Inflammatory macrophage (primary cell): ENCODE measurements around the gene TAF1D.
A peak's percentile ranks its signal among the peaks of the same experiment; 100 is the strongest.
"Not testable (repeated sequence)": the region's sequence is repeated elsewhere in the genome, so short reads cannot be mapped to it uniquely, and the experiment has no call there.

Experiments used
- DNase-seq, 2 donors: peaks; one replicate each; pipeline ENCODE4 v3.0.0-alpha.2; 2020 to 2022
- total RNA-seq, 18 experiments: gene quantifications; one replicate each; lab custom pipeline; 2026; ENCODE audit warnings: mixed read lengths in 6 of 18, inconsistent platforms in 2 of 18; lab: John Stamatoyannopoulos, UW

The TAF1D gene
- total RNA-seq: 23.9 to 89.9 (median 52.1) reads per million in 18 experiments

GRCh38 chr11:93741094-93741881, at the start of gene TAF1D, which contains the start of gene C11orf54:
TSS of gene TAF1D (minus strand) at chr11:93741495. CDS start at chr11:93739304, 2,191 bp downstream.
TSS of gene C11orf54 (plus strand) at chr11:93741672. CDS start at chr11:93747394, 5,722 bp downstream.
- peak; percentile 99 for DNase-seq

- DNase-seq: no peak
Measured at GRCh38 chr11:93784935-93785360, 43.7 kb upstream of the TAF1D start.

- DNase-seq: peak; percentile 93
Measured at GRCh38 chr11:93784145-93784934, 43.0 kb upstream of the TAF1D start, which contains the start of gene MED17. TSS of gene MED17 (plus strand) at chr11:93784282. CDS start at chr11:93784514, 232 bp downstream.

- no peak for DNase-seq
Measured at GRCh38 chr11:93783765-93784144, 42.5 kb upstream of the TAF1D start.

- DNase-seq: no peak
Measured at GRCh38 chr11:93783362-93783761, 42.1 kb upstream of the TAF1D start.

GRCh38 chr11:93775289-93775688, 34.0 kb upstream of the TAF1D start:
- DNase-seq: peak; percentile 7 to 14

GRCh38 chr11:93774560-93774959, 33.3 kb upstream of the TAF1D start:
- peak; percentile 32 to 37 for DNase-seq

- no peak for DNase-seq
Measured at GRCh38 chr11:93773601-93774200, 32.4 kb upstream of the TAF1D start.

- DNase-seq: no peak
Measured at GRCh38 chr11:93773045-93773477, 31.8 kb upstream of the TAF1D start.

- no peak for DNase-seq
Measured at GRCh38 chr11:93772123-93772522, 30.8 kb upstream of the TAF1D start.

- DNase-seq: no peak
Measured at GRCh38 chr11:93770160-93770559, 28.9 kb upstream of the TAF1D start.

- no peak for DNase-seq
Measured at GRCh38 chr11:93767018-93767417, 25.7 kb upstream of the TAF1D start.

- DNase-seq: no peak
Measured at GRCh38 chr11:93766504-93766903, 25.2 kb upstream of the TAF1D start.

- no peak for DNase-seq
Measured at GRCh38 chr11:93765551-93765950, 24.3 kb upstream of the TAF1D start.

GRCh38 chr11:93761910-93762309, 20.6 kb upstream of the TAF1D start:
- DNase-seq: no peak

GRCh38 chr11:93759123-93759522, 17.8 kb upstream of the TAF1D start:
- not testable (repeated sequence) for DNase-seq

- no peak for DNase-seq
Measured at GRCh38 chr11:93757924-93758865, 16.9 kb upstream of the TAF1D start.

- no peak for DNase-seq
Measured at GRCh38 chr11:93757301-93757700, 16.0 kb upstream of the TAF1D start.

- DNase-seq: no peak
Measured at GRCh38 chr11:93756748-93757147, 15.5 kb upstream of the TAF1D start.

GRCh38 chr11:93753241-93753640, 11.9 kb upstream of the TAF1D start:
- DNase-seq: no peak

GRCh38 chr11:93751001-93751400, 9.7 kb upstream of the TAF1D start:
- DNase-seq: no peak

GRCh38 chr11:93747122-93747521, 5.8 kb upstream of the TAF1D start:
- no peak for DNase-seq
